Measurements from ENCODE around the gene GBP5.

GBP5 gene

GRCh38 chr1:89311757-89312156 is 39.1 kb upstream of the GBP5 start:
- no peaks in the 10 kb centered on the region for H3K9me2 ChIP-seq (replicated peaks; ENCODE audit: control insufficient read depth, low read length)
- H3K4me2 ChIP-seq (ENCODE audit: low read length): no peak overlapping the region
- H3K27ac ChIP-seq (ENCODE audit: low read depth, low read length): no peak overlapping the region
- H4K20me1 ChIP-seq (ENCODE audit: control insufficient read depth, insufficient read depth, low read depth, low read length): no peaks in the 10 kb centered on the region
- H3K4me3 ChIP-seq (ENCODE audit: low read length): no peak overlapping the region
- TF ChIP-seq CTCF (IDR thresholded peaks at IDR 0.05; ENCODE audit: low read depth, low read length, poor library complexity, severe bottlenecking) (no peak), EZH2phosphoT487 (IDR thresholded peaks at IDR 0.05; ENCODE audit: borderline replicate concordance, low read length) (no peak)
- H3F3A ChIP-seq (ENCODE audit: control insufficient read depth, insufficient read depth): no peaks in the 10 kb centered on the region
- H3K36me3 ChIP-seq (ENCODE audit: control insufficient read depth, low read length): no peaks in the 10 kb centered on the region
- H3K9me3 ChIP-seq (ENCODE audit: control insufficient read depth, insufficient read depth, low read length): no peaks in the 10 kb centered on the region
- no peaks in the 10 kb centered on the region for H3K27me3 ChIP-seq (ENCODE audit: control insufficient read depth, low read length)
- H3K4me1 ChIP-seq (ENCODE audit: control insufficient read depth, low read length): no peaks in the 10 kb centered on the region
- H3K79me2 ChIP-seq (ENCODE audit: control insufficient read depth, low read length): no peaks in the 10 kb centered on the region

- Histone ChIP-seq H4K20me1 (ENCODE audit: control insufficient read depth, insufficient read depth, low read depth, low read length) (no peaks in the 10 kb centered on the region), H3K27ac (ENCODE audit: low read depth, low read length) (no peak overlapping the region), H3K4me1 (ENCODE audit: control insufficient read depth, low read length) (no peaks in the 10 kb centered on the region), H3K4me3 (ENCODE audit: low read length) (no peak overlapping the region), H3K27me3 (ENCODE audit: control insufficient read depth, low read length) (no peaks in the 10 kb centered on the region), H3K36me3 (ENCODE audit: control insufficient read depth, low read length) (no peaks in the 10 kb centered on the region), H3K9me2 (replicated peaks; ENCODE audit: control insufficient read depth, low read length) (no peaks in the 10 kb centered on the region), H3K9me3 (ENCODE audit: control insufficient read depth, insufficient read depth, low read length) (no peaks in the 10 kb centered on the region), H3K79me2 (ENCODE audit: control insufficient read depth, low read length) (no peaks in the 10 kb centered on the region), H3F3A (ENCODE audit: control insufficient read depth, insufficient read depth) (no peaks in the 10 kb centered on the region), H3K4me2 (ENCODE audit: low read length) (no peak overlapping the region)
- no peak for TF ChIP-seq CTCF (IDR thresholded peaks at IDR 0.05; ENCODE audit: low read depth, low read length, poor library complexity, severe bottlenecking)
Measured at GRCh38 chr1:89310976-89311375, 38.3 kb upstream of the GBP5 start.

GRCh38 chr1:89310505-89310904 is 37.8 kb upstream of the GBP5 start:
- H3F3A ChIP-seq (ENCODE audit: control insufficient read depth, insufficient read depth): no peaks in the 10 kb centered on the region
- H3K9me2 ChIP-seq (replicated peaks; ENCODE audit: control insufficient read depth, low read length): no peaks in the 10 kb centered on the region
- H3K36me3 ChIP-seq (ENCODE audit: control insufficient read depth, low read length): no peaks in the 10 kb centered on the region
- no peak overlapping the region for H3K4me3 ChIP-seq (ENCODE audit: low read length)
- no peak overlapping the region for H3K27ac ChIP-seq (ENCODE audit: low read depth, low read length)
- no peaks in the 10 kb centered on the region for H3K27me3 ChIP-seq (ENCODE audit: control insufficient read depth, low read length)
- TF ChIP-seq EZH2phosphoT487 (IDR thresholded peaks at IDR 0.05; ENCODE audit: borderline replicate concordance, low read length) (no peak), CTCF (IDR thresholded peaks at IDR 0.05; ENCODE audit: low read depth, low read length, poor library complexity, severe bottlenecking) (no peak)
- H3K4me1 ChIP-seq (ENCODE audit: control insufficient read depth, low read length): no peaks in the 10 kb centered on the region
- no peak overlapping the region for H3K4me2 ChIP-seq (ENCODE audit: low read length)
- no peaks in the 10 kb centered on the region for H4K20me1 ChIP-seq (ENCODE audit: control insufficient read depth, insufficient read depth, low read depth, low read length)
- no peaks in the 10 kb centered on the region for H3K9me3 ChIP-seq (ENCODE audit: control insufficient read depth, insufficient read depth, low read length)
- H3K79me2 ChIP-seq (ENCODE audit: control insufficient read depth, low read length): no peaks in the 10 kb centered on the region

GRCh38 chr1:89309828-89310227 is 37.2 kb upstream of the GBP5 start:
- TF ChIP-seq EZH2phosphoT487 (IDR thresholded peaks at IDR 0.05; ENCODE audit: borderline replicate concordance, low read length): no peak
- no peak for TF ChIP-seq CTCF (IDR thresholded peaks at IDR 0.05; ENCODE audit: low read depth, low read length, poor library complexity, severe bottlenecking)
- no peaks in the 10 kb centered on the region for H3F3A ChIP-seq (ENCODE audit: control insufficient read depth, insufficient read depth)
- no peaks in the 10 kb centered on the region for H4K20me1 ChIP-seq (ENCODE audit: control insufficient read depth, insufficient read depth, low read depth, low read length)
- no peaks in the 10 kb centered on the region for H3K9me3 ChIP-seq (ENCODE audit: control insufficient read depth, insufficient read depth, low read length)
- H3K4me1 ChIP-seq (ENCODE audit: control insufficient read depth, low read length): no peaks in the 10 kb centered on the region
- no peak overlapping the region for H3K4me2 ChIP-seq (ENCODE audit: low read length)
- no peak overlapping the region for H3K4me3 ChIP-seq (ENCODE audit: low read length)
- H3K27ac ChIP-seq (ENCODE audit: low read depth, low read length): no peak overlapping the region
- H3K79me2 ChIP-seq (ENCODE audit: control insufficient read depth, low read length): no peaks in the 10 kb centered on the region
- no peaks in the 10 kb centered on the region for H3K9me2 ChIP-seq (replicated peaks; ENCODE audit: control insufficient read depth, low read length)
- no peaks in the 10 kb centered on the region for H3K36me3 ChIP-seq (ENCODE audit: control insufficient read depth, low read length)
- H3K27me3 ChIP-seq (ENCODE audit: control insufficient read depth, low read length): no peaks in the 10 kb centered on the region

Data from DOHH2 (cell line).